ENCODE data around the gene ITFG2. TPM values are rescaled to one million over a fixed set of nuclear protein-coding genes. Genes with fewer than 3 reads are reported as not detected.

ITFG2 gene
- total and polyA plus RNA-seq, 9 of the 15 experiments (the other 6 are each of a cell fraction or from before 2014, with no cell fraction given), result 15.0 to 22.8 (median 19.4) TPM

- Histone ChIP-seq H3K36me3 (ENCODE audit: control insufficient read depth, insufficient read depth, low read length) (peaks cover 10% of the 10 kb centered on the region; the same call in 1 of the 3 replicates), H3K9me1 (ENCODE audit: control insufficient read depth, insufficient read depth, low read length) (no peaks in the 10 kb centered on the region), H3K79me2 (ENCODE audit: control insufficient read depth, insufficient read depth, low read length) (no peaks in the 10 kb centered on the region), H3K4me2 (ENCODE audit: insufficient read depth, low read length) (no peak overlapping the region), H3K27me3 (ENCODE audit: control insufficient read depth in 2 of 2, insufficient read depth in 2 of 2, low read length in 2 of 2) (no peaks in the 10 kb centered on the region), H3K9ac (ENCODE audit: insufficient read depth in 1 of 2, low read depth in 2 of 2, low read length in 2 of 2) (no peak overlapping the region), H3K4me3 (no peak overlapping the region), H3K9me3 (replicated peaks; ENCODE audit: control insufficient read depth, insufficient read depth, low read depth, low read length) (no peaks in the 10 kb centered on the region), H3K27ac (ENCODE audit: extremely low read depth, low read depth, low read length) (no peak overlapping the region), H2AFZ (ENCODE audit: low read depth, low read length) (0 out of 2 replicates have a peak overlapping the region, but pooled peaks have one; percentile 45), H3K4me1 (replicated peaks in 1 of 2; ENCODE audit: control insufficient read depth in 2 of 2, insufficient read depth in 2 of 2, low read length in 2 of 2) (peaks cover 2 to 4% of the 10 kb centered on the region in 2 experiments; a peak in 3 of 5 replicates), H4K20me1 (replicated peaks; ENCODE audit: control insufficient read depth, insufficient read depth, low read length) (no peaks in the 10 kb centered on the region)
- 8% methylated on average over 10 of the region's 11 CpGs for WGBS (ENCODE audit: insufficient coverage, low coverage, missing lambda C conversion rate)
- in situ Hi-C loops (cut with MboI), result no loop called here
- ChIA-PET POLR2A (interaction anchor here (0.6 to 1.2 kb wide), 4 partner anchors 11 to 252 kb away, joined by 3 to 6 read pairs (median 4); no protein-coding TSS in a partner anchor), CTCF (ENCODE audit: low intra/inter-chr PET ratio) (interaction anchor here (1.8 kb wide), 1 partner anchor 91 kb away, joined by 7 read pairs; no protein-coding TSS in a partner anchor)
- BruUV-seq (replicated peaks), result no TSS peak
- peak; percentile 96 for ATAC-seq
- peak; percentile 76 to 80 (median 78) for DNase-seq (ENCODE audit: extremely low read depth in 1 of 4, low spot score in 3 of 4)
- intact Hi-C loops (cut with micrococcal nuclease), result loop anchor here (1.0 kb wide), 1 partner anchor 188 kb away; no protein-coding TSS in a partner anchor
- peak; percentile 83 for FAIRE-seq
- TF ChIP-seq RFX5 (IDR thresholded peaks at IDR 0.05; ENCODE audit: low read depth, low read length) (no peak), BRF1 (IDR thresholded peaks at IDR 0.05; ENCODE audit: borderline replicate concordance, extremely low read depth, insufficient read length) (no peak), REST (IDR thresholded peaks at IDR 0.05; ENCODE audit: borderline replicate concordance) (peak; percentile 29; the same call in 1 of the 2 replicates), REST (CRISPR knock-in tag; IDR thresholded peaks at IDR 0.05; ENCODE audit: low read depth) (no peak), NFIC (IDR thresholded peaks at IDR 0.05) (peak; percentile 58; the same call in 1 of the 2 replicates), CTCF (IDR thresholded peaks at IDR 0.05 in 2 of 3, conservative IDR thresholded peaks at IDR 0.05 in 1 of 3; ENCODE audit: insufficient read depth in 2 of 3, low read depth in 1 of 3, low read length in 3 of 3) (peak; percentile 73 to 79 (median 74)), CLOCK (CRISPR knock-in tag; IDR thresholded peaks at IDR 0.05; ENCODE audit: borderline replicate concordance) (no peak), RAD21 (CRISPR knock-in tag; conservative IDR thresholded peaks at IDR 0.05 in 1 of 2, IDR thresholded peaks at IDR 0.05 in 1 of 2) (peak in 1 of 2 experiments; percentile 46; a peak in 2 of 4 replicates)
These were observed 41.2 kb downstream of the ITFG2 start for GRCh38 chr12:2853626-2854025.

Data from K562 (cell line).